DND-41 (cell line): Measurements from ENCODE around the gene LRRC4.

Experiments used
- ATAC-seq: fragments of 200-7000 bp; cut with Tn5 transposase; 3 replicates; pipeline ENCODE4 v1.9.1; 2021; ENCODE audit warnings: low read depth; ENCODE audit not compliant: insufficient read depth
- DNase-seq: peaks from one replicate; pipeline ENCODE4 v3.0.0-alpha.2; 2020
- H2AFZ ChIP-seq: 2 replicates; pipeline ENCODE4 v1.6.0; 2012; ENCODE audit warnings: low read depth, low read length
- H3K27ac ChIP-seq: 2 replicates; pipeline ENCODE4 v1.5.1; 2012; ENCODE audit warnings: low read length, inconsistent platforms
- H3K27me3 ChIP-seq: fragments of 200-600 bp; sonication (generic); 2 replicates; pipeline ENCODE4 v1.6.0; 2012; ENCODE audit warnings: low read length, mild to moderate bottlenecking, inconsistent platforms; ENCODE audit not compliant: insufficient read depth, poor library complexity
- H3K36me3 ChIP-seq: 2 replicates; pipeline ENCODE4 v1.5.1; 2012; ENCODE audit warnings: low read length, inconsistent platforms; ENCODE audit not compliant: insufficient read depth
- H3K4me1 ChIP-seq: 2 replicates; pipeline ENCODE4 v1.5.1; 2012; ENCODE audit warnings: mild to moderate bottlenecking, low read length; ENCODE audit not compliant: insufficient read depth
- H3K4me2 ChIP-seq: 2 replicates; pipeline ENCODE4 v1.6.0; 2012; ENCODE audit warnings: mild to moderate bottlenecking, moderate library complexity, low read length, inconsistent platforms; ENCODE audit not compliant: insufficient read depth
- H3K4me3 ChIP-seq, 2 experiments: fragments of 200-600 bp in 1 of 2; shearing (Covaris generic) in 1 of 2; 2 replicates each; pipeline ENCODE4 v1.5.1; 2012 to 2016; ENCODE audit warnings: inconsistent platforms in 2 of 2, low read length in 2 of 2, mild to moderate bottlenecking in 2 of 2, low read depth in 1 of 2, moderate library complexity in 1 of 2
- H3K79me2 ChIP-seq: 2 replicates; pipeline ENCODE4 v1.6.0; 2012; ENCODE audit warnings: low read length, inconsistent platforms; ENCODE audit not compliant: insufficient read depth
- H3K9ac ChIP-seq: 2 replicates; pipeline ENCODE4 v1.6.0; 2012; ENCODE audit warnings: low read depth, mild to moderate bottlenecking, inconsistent platforms, low read length, moderate library complexity
- H3K9me3 ChIP-seq: 2 replicates; pipeline ENCODE4 v1.5.1; 2012; ENCODE audit warnings: low read length, moderate library complexity, mild to moderate bottlenecking, inconsistent platforms; ENCODE audit not compliant: insufficient read depth, severe bottlenecking
- H4K20me1 ChIP-seq: 2 replicates; pipeline ENCODE4 v1.6.0; 2012; ENCODE audit warnings: low read length; ENCODE audit not compliant: insufficient read depth
- CTCF ChIP-seq: IDR thresholded peaks from 2 replicates; pipeline ENCODE4 v1.5.1; 2012; ENCODE audit warnings: borderline replicate concordance, low read length, moderate library complexity, mild to moderate bottlenecking; ENCODE audit not compliant: poor library complexity, severe bottlenecking; ENCODE audit errors: extremely low read depth
- EZH2 ChIP-seq: IDR thresholded peaks from 3 replicates; pipeline ENCODE4 v1.6.1; 2012; ENCODE audit warnings: borderline replicate concordance, low read depth, mild to moderate bottlenecking, moderate library complexity, low read length, inconsistent platforms; ENCODE audit not compliant: severe bottlenecking

The LRRC4 gene, protein sequence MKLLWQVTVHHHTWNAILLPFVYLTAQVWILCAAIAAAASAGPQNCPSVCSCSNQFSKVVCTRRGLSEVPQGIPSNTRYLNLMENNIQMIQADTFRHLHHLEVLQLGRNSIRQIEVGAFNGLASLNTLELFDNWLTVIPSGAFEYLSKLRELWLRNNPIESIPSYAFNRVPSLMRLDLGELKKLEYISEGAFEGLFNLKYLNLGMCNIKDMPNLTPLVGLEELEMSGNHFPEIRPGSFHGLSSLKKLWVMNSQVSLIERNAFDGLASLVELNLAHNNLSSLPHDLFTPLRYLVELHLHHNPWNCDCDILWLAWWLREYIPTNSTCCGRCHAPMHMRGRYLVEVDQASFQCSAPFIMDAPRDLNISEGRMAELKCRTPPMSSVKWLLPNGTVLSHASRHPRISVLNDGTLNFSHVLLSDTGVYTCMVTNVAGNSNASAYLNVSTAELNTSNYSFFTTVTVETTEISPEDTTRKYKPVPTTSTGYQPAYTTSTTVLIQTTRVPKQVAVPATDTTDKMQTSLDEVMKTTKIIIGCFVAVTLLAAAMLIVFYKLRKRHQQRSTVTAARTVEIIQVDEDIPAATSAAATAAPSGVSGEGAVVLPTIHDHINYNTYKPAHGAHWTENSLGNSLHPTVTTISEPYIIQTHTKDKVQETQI

GRCh38 chr7:128030654-128031611, at the start of gene LRRC4:
LRRC4 (minus strand) TSS chr7:128031437; CDS start chr7:128030640, 797 bp downstream.
- no peak for ATAC-seq
- no peak for DNase-seq
- H3K4me3 ChIP-seq, result no peak within 1 kb of the TSS
- H3K9ac ChIP-seq, result no peak within 1 kb of the TSS
- no peak within 1 kb of the TSS for H2AFZ ChIP-seq
- H3K4me1 ChIP-seq, result no peaks in the 10 kb centered on the region
- peaks cover 12% of the 10 kb centered on the region for H3K36me3 ChIP-seq
- no peaks in the 10 kb centered on the region for H3K27me3 ChIP-seq
- H3K4me2 ChIP-seq, result no peak within 1 kb of the TSS
- H3K9me3 ChIP-seq, result no peaks in the 10 kb centered on the region
- H4K20me1 ChIP-seq, result peaks cover 5% of the 10 kb centered on the region; the same call in 1 of the 2 replicates
- H3K27ac ChIP-seq, result no peak within 1 kb of the TSS
- TF ChIP-seq EZH2 (no peak), CTCF (no peak)
- no peaks in the 10 kb centered on the region for H3K79me2 ChIP-seq

DNA sequence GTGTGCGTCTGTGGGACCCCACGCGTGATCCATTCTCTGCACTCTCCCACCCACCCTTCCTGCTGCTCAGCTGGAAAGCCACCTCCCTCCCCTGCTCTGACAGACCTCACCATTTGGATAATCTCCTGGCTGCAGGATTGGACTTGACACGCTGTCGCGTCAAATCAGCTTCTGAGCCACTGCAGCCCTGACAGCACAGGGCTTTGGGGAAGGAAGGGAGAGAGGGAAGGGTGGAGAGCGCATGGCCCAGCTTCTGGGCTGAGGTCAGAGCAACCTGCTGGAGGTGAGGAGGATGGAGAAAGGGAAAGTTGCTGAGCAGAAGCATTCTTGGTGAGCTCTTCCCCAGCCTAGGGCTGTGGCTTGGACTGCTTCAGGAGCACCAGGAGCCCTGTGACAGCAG, 48.9 kb upstream of the LRRC4 start:
- DNase-seq (no peak), ATAC-seq (no peak)
- 0 out of 2 replicates have a peak, but pooled peaks cover 13% of the 10 kb centered on the region for H4K20me1 ChIP-seq
- H3K9ac ChIP-seq, result no peak overlapping the region
- no peaks in the 10 kb centered on the region for H3K79me2 ChIP-seq
- peaks cover 86% of the 10 kb centered on the region for H3K36me3 ChIP-seq
- no peak overlapping the region for H3K27ac ChIP-seq
- H3K27me3 ChIP-seq, result no peaks in the 10 kb centered on the region
- H3K4me1 ChIP-seq, result no peaks in the 10 kb centered on the region
- H3K4me3 ChIP-seq, result no peak overlapping the region
- no peaks in the 10 kb centered on the region for H3K9me3 ChIP-seq
- H3K4me2 ChIP-seq, result no peak overlapping the region
- TF ChIP-seq EZH2 (no peak), CTCF (no peak)
- no peak overlapping the region for H2AFZ ChIP-seq

GRCh38 chr7:128078309-128078708, 47.1 kb upstream of the LRRC4 start:
- Histone ChIP-seq H3K4me2 (no peak overlapping the region), H3K79me2 (no peaks in the 10 kb centered on the region), H3K4me1 (no peaks in the 10 kb centered on the region), H3K9ac (no peak overlapping the region), H3K36me3 (peaks cover 77% of the 10 kb centered on the region), H3K9me3 (no peaks in the 10 kb centered on the region), H3K4me3 (no peak overlapping the region), H3K27me3 (no peaks in the 10 kb centered on the region), H4K20me1 (0 out of 2 replicates have a peak, but pooled peaks cover 13% of the 10 kb centered on the region), H3K27ac (no peak overlapping the region), H2AFZ (no peak overlapping the region)
- TF ChIP-seq CTCF, result no peak
- TF ChIP-seq EZH2, result no peak
- DNase-seq (no peak), ATAC-seq (no peak)
